GM13977 (cell line): ENCODE data around the gene IDH3G.

Experiments
- DNase-seq: peaks from one replicate; pipeline ENCODE4 v3.0.0; 2012; ENCODE audit warnings: low spot score
- CTCF ChIP-seq: IDR thresholded peaks from 2 replicates; pipeline ENCODE4 v1.5.1; 2012; ENCODE audit warnings: mild to moderate bottlenecking, control low read depth; ENCODE audit not compliant: insufficient read depth; ENCODE audit errors: extremely low read depth, missing control alignments
- in situ Hi-C: fragments of 300-500 bp; cut with MboI; formaldehyde crosslinking; loops from one replicate; pipeline ENCODE4 v1.12.0; 2022; ENCODE audit warnings: low sequenced_read_pairs, low pct_unique_long_range_greater_than_20kb, mixed read lengths, inconsistent platforms; ENCODE audit not compliant: unreplicated experiment

The IDH3G gene

GRCh38 chrX:153829799-153830639 lies 35.8 kb upstream of the IDH3G start, which contains the start of gene PDZD4:
Gene PDZD4, minus strand, starts transcription at chrX:153830544. Its CDS starts 246 bp downstream, at chrX:153830298.
- in situ Hi-C loops = no loop called here
- peak; percentile 28 for DNase-seq
- TF ChIP-seq CTCF = no peak

DNA sequence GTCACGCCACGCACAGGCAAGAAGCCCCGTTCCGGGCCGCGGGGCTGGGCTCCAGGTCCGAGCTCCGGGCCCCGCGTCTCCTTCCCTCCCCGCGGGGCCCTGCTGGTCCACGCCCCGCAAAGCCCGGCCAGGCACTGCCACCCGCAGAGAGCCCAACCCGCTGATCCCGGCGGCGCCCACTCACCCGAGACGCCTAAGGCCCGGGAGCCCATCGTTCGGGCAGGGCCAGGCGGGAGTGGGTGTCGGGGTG lies 35.3 kb upstream of the IDH3G start:
- TF ChIP-seq CTCF = no peak
- no peak for DNase-seq
- in situ Hi-C loops = no loop called here

DNA sequence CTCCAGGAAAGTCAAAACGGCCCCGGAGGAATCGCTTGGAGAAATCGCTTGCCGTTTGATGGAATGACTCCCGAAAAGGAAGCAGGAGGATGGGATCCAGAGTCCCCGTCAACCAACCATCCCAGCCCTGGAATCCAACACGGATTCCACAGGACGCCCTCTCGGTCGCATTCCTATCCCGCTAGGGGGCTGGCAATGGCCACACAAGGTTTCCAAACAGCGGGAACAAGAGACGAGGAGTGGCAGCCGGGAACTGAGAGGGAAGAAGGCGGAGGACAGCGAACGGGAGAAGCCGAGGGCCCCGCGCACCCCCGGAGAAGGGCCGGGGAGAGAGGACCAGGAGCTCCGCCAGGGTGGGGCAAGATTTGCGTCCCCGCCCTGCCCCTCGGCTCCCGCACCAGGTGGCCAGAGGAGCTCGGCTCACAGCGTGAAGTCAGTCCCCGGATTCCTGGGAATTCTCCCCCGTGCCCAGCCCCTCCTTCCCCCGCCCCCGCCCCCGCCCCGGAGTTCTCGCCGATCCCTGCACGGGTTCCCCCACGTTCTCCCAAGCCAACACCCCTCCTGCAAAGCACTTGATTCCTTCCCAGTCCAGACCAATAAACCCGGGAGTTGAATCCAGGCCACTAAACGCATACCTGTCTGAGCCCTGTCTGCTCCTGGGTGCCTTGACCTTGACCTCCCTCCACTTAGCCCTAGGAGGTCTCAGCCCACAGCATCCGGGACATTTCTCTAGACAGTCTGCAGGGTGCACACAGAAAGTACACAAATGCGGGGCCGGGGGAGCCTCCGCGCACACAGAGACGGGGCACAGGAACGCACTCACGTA lies 34.8 kb upstream of the IDH3G start:
- peak; percentile 19 for DNase-seq
- in situ Hi-C loops = no loop called here
- TF ChIP-seq CTCF = no peak

GRCh38 chrX:153828308-153828707 lies 34.1 kb upstream of the IDH3G start:
- no peak for TF ChIP-seq CTCF
- in situ Hi-C loops = no loop called here
- DNase-seq = peak; percentile 22

DNA sequence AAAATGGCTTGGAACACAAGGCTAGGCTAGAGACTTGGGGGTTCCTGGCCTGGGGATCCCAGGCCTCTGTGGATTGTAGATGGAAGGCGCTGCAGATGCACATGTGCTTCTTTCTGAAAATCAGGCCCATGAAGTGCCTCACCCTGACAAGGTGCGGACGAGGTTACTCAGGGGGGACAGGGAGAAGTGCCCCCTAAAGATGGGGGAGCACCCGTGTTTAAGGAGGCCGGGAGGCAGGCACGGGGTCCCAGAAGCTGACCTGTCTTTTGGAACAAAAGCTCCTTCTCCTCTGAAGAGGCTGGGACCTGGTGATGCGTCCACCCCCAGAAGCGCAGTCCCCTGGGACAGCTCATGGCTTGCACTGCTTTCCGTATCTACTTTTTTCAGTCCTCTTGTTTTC lies 33.7 kb upstream of the IDH3G start:
- in situ Hi-C loops = no loop called here
- peak; percentile 15 for DNase-seq
- TF ChIP-seq CTCF = no peak

DNA sequence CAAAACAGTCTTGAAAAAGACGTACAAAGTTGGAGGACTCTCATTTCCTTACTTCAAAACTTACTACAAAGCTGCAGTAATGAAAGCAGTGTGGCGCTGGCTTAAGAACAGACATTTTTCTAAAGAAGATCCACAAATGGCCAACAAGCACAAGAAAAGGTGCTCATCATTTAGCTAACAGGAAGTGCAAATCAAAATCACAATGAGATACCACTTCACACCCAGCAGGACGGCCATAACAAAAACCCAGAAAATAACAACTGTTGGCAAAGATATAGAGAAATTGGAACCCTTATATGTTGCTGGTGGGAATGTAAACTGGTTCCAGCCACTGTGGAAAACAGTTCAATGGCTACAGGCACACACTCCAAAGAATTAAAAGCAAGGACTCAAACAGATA lies 32.8 kb upstream of the IDH3G start:
- in situ Hi-C loops = no loop called here
- DNase-seq = no peak
- TF ChIP-seq CTCF = no peak
